ENCODE measurements around the gene MFAP3L. TPM values are rescaled to one million over a fixed set of nuclear protein-coding genes. Genes with fewer than 3 reads are reported as not detected.

The MFAP3L gene
- 0.27 and 0.32 TPM in 2 replicates for total RNA-seq

DNA sequence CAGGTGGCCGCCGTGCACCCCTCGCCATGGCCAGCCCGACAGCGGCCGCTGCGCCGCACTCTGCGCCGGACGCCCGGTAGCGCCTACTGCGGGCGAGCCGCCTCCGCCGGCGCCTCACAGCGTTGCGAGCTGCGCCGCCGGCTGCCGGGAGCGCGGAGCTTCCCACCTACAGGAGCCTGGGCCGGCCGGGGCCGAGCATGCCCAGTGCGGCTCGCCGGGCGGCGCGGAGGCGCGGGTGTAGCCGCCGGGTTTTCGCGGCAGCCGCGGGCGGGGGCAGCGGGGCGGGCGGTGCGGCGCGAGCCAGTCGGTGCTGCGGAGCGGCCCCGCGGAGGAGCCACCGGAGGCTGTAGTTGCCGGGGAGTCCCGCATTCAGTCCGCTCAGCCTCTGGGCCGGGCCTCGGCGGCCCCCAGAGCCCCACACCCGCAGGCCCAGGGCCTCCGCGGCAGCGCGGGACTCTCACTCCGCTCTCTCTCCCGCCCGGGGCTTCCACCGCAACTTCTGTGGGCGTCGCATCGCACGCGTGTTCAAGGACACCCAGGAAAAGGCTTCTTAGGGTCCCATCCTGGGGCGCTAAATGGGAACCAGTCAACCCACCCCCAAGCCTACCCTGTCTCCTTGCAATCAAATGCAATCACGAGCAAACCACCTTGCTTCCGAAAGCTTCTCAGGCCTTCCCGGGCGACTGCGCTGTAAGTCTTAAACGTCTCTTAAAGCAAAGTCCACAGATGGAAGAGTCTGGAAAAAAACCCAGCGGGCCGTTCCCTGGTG, at the start of gene MFAP3L:
Gene MFAP3L, minus strand, starts transcription at position 143 of the 769 bp plus-strand sequence. CDS start 20,518 bp downstream, outside the sequence.
- intact Hi-C loops (cut with micrococcal nuclease), result loop anchor here (1.0 to 5.0 kb wide), 9 partner anchors 40 to 1708 kb away; partner anchors contain the start of genes CBR4, CLCN3, DDX60 and NEK1

DNA sequence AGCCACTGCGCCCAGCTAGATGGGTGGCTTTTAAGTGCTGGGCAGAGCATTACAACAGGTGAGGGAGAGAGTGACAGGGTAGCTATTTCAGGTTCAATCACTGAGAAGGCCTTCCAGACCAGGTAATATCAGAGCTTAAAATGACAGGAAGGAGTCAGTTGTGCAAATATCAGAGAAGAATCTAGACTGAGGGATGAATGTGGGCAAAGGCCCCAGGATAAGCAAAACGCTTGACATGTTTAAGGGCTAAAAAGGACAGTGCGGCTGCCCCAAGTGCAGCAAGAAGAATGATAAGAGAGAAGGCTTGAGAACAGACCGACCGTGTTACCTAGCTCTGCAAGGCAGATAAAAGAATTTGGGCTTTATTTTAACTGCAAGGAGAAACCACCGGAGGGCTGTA, 45.0 kb upstream of the MFAP3L start:
- intact Hi-C loops (cut with micrococcal nuclease), result no loop called here

DNA sequence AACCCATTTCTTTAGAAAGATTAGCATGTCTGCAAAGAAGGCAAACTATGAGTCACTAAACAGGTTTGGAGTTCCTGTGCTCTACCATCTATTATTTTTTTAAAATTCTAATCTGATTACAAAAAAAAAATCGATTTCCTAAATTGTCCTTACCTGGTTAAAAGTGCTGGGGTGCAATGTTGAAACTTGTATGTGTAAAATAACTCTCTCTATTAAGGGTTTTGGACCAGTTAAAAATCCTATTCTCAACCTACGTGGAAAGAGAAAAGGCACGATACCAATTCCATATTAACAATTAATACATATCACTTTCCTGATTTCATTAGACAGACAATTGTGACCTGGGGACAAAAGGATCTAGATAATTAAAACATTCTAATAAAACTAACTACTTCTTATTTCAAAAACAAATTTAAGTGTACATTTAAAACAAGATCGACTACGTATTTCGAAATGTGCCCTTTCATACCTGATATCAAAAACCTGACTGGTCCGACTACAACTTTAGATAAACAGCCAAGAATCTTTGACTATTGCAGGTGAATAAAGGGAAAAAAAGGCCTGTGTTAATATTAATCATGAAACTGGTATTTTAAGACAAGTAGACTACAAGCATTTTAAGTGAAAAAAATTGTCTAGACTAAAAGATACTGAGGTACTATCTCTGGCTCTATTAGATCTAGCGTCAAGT, 42.4 kb upstream of the MFAP3L start:
- intact Hi-C loops (cut with micrococcal nuclease), result no loop called here

DNA sequence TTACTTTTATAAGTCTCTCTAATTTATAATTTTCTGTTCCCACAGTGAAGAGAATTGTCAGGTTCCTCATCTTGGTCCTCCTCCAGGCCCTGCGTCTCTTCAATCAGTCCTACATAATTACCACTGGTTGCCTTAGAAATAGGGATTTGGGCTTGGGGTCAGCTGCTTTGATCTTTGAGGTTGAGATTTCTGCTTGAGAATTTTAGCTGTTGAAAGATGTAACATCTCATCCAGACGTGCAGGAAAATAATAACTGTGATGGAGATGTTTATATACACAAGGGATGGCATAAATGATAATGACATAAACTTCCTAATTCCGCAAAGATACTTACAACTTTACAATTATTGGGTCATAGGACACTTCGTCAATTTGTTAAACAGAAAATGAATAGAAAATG, 33.2 kb upstream of the MFAP3L start:
- intact Hi-C loops (cut with micrococcal nuclease), result no loop called here

DNA sequence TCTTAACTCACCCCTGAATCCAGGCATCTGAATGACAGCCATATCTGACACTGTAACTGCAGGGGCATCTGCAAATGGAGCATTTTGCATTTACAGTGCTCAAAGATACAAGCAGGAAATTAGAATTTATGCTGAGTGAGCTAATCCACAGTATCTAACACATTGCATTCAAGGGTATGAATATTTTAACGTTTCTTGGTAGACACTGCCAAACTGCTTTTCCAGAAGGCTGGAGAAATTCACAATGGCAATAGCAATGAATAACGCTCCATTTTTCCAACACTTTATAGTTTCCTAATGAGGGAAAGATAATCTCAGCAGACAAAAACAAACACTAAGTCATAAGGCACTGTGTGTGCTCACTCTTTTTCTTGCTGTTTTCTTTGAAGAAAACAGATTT, 32.6 kb upstream of the MFAP3L start:
- intact Hi-C loops (cut with micrococcal nuclease), result no loop called here

DNA sequence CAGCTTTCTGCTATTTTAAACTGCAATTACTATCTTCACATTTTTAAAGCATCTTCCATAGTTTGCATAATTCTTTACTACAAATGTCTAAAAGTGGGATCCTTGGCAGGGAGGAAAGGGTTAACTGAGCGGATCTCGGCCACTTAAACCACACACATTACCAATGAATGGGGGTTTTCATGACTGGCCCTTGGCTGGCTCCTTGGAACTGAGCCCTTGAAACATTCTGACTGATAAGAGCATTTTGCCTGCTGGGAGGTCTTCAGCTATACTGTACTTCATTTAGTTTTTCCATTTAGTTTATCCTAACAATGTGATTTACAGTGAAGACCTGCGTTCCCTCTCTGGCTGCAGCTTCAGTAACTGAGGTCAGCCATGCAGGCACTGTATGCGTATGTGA, 31.7 kb upstream of the MFAP3L start:
- intact Hi-C loops (cut with micrococcal nuclease), result no loop called here

DNA sequence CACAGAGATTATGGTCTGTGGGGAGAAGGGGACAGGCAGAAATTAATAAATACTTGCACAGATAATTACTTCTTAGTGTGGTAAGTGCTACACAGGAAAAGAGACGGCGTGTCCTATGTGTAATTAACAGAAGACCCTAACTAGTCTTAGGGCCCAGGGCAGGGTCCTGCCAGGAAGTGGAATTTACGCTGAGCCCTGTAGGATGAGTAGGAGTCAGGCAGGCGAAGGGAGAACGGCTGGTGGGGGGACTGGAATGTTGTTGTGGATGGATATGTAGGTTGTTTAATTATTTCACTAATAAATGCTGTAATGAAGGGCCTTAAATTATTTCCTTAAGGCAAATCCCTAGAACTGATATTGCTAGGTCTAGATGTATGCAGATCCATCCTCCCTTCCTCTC, 26.7 kb upstream of the MFAP3L start:
- intact Hi-C loops (cut with micrococcal nuclease), result no loop called here

DNA sequence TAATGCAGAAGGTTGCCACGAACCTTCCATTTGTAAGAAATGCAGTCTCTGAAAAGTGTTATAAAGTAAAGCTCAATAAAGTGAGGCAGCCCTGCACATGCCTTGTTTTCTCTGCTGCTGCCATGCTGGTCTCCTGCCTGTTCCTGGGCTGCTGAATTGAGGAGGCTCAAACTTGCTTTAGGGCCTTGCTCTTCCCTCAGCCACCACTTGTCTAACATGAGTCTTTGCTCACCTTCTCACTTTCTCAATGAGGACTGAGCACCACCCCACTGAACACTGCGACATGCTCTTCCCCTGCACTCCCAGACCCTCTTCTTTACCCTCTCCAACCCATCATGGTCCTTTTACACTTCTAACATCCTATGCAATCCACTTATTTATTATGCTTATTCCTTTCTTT, 25.2 kb upstream of the MFAP3L start:
- intact Hi-C loops (cut with micrococcal nuclease), result no loop called here

DNA sequence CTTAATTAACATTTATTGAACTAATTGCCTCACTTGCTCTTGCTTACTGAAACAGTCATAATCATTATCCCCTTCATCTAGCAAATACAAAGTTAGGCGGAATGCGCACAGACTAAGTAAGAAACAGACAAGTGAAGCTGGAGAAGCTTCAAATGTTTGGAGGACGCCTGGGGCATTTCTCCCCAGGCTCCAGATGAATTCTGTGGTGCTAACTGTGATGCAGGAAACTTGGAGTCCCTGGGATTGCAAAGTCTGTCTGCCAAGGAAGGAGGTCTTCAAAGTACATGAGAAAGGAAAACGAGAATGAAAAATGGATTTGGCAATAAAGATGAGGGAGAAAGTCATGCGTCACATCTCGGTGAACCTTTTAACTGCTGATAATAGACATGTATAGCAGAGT, 23.6 kb upstream of the MFAP3L start:
- intact Hi-C loops (cut with micrococcal nuclease), result loop anchor here (5.0 kb wide), 2 partner anchors 482 to 1127 kb away; no protein-coding TSS in a partner anchor

DNA sequence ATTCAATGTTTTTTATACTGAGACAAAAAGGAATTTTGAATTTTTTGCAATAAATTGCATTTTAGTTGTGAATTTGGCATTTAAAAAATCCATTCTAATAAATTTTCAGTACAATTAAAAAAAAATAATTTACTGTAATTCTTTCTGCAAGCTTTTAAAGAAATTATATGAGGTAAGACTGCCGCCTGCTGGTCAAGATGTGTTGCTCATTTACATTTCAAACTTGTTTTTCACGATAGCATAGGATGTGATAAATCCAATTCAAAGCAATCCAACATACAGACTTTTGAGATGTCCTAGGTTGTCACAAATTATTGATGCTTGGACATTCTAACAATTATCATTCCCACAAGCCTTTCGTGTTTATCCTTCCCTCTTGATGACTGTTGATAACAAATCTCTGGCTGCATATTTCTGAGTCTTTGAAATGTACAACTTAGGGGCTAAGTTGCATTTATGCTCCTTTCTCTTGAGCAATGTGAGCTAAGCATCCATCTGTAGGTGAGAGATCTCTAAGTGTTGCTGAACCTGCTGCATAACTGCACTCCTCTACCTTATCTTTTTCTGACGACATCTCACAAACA, 21.7 kb upstream of the MFAP3L start:
- intact Hi-C loops (cut with micrococcal nuclease), result loop anchor here (1.0 to 5.0 kb wide), 5 partner anchors 23 to 1126 kb away; no protein-coding TSS in a partner anchor

DNA sequence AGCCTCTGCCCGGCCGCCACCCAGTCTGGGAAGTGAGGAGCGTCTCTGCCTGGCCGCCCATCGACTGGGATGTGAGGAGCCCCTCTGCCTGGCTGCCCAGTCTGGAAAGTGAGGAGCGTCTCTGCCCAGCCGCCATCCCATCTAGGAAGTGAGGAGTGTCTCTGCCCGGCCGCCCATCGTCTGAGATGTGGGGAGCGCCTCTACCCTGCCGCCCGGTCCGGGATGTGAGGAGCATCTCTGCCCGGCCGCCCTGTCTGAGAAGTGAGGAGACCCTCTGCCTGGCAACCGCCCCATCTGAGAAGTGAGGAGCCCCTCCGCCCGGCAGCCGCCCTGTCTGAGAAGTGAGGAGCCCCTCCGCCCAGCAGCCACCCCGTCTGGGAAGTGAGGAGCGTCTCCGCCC, 20.0 kb upstream of the MFAP3L start:
- intact Hi-C loops (cut with micrococcal nuclease), result loop anchor here (2.0 to 5.0 kb wide), 3 partner anchors 21 to 1124 kb away; no protein-coding TSS in a partner anchor

DNA sequence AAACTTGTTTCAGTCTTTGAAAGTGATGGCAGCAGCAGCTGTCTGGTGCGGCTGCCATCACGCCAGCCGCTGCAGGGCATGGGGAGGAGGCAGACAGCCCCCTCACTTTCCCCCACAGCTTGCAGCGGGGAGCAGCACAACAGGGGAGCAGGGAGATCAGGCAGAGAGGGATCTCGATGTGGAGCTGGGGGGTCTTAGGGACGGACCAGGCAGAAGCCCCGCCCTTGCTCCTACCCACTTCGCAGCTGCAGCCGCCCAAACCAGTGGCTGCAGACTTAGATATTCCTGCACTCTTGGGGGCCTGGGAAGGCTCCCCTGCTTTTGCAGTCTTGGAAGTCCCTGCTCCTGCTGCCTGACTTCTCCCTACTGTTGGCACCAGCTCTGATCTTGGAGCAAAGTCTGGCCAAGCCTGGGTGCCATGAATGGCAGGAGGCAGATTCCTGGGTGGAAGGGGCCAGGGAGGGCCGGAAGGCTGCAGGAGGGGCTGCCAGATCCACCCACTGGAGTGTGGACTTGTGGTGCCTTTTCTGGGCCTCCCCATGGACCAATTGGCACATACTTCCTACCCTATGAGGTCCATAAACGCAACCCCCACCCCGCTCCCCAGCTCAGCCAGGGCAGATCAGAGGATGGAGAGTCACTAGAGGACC, 14.0 kb upstream of the MFAP3L start:
- intact Hi-C loops (cut with micrococcal nuclease), result no loop called here

DNA sequence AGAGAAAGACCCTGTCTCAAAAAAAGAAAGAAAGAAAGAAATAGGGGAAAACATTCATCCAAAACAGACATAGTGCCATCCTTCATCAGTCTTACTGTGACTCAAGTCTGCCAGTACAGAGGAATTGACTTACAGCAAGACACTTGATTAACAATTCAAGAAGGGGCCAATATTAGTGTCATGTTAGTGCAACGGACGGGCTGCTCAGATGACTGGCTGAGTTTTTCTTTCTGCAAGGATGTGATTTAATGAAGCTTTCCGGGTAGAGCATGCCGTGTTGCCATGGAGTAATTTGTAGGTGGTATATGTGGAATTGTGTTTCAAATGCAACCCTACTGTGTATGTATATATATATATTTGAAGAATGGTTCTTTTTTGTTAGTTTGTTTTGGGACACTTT, 12.6 kb upstream of the MFAP3L start:
- intact Hi-C loops (cut with micrococcal nuclease), result no loop called here

DNA sequence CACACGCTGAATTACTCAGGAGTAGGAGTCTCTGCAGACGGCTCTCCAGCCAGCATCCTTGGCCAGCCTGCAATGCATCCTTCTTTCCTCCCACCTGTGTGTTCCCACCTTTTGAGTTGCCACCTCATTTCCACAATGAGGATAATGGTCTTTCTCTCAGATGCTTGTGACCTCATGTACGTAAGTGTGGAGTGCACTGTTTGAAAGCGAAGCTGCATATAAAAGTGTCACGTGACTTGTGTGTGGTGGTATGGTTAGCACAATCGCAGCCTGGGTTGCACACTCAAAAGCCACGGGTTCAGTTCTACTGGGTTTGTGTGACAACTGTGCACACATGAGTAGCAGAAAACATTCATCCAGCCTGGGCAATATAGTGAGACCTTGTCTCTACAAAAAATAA, 12.0 kb upstream of the MFAP3L start:
- intact Hi-C loops (cut with micrococcal nuclease), result no loop called here

DNA sequence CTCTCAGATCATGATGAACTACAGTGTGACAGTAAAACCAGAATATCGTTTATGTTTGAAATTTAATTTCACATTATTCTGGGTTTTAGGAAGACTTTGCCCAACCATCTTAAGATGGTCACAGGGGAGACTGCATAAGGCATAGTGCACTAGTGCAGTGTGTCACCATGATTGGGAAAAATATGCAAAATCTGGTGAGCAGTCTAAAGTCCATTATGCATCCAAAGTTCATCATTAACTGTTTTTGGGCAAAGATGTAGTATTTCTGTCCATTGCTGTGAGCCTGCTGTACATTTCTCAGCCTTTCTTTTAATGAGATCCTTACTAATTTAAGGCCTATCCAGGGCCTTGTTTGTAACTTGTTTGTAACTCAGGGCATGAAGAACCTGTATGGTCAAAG, 11.3 kb upstream of the MFAP3L start:
- intact Hi-C loops (cut with micrococcal nuclease), result no loop called here

DNA sequence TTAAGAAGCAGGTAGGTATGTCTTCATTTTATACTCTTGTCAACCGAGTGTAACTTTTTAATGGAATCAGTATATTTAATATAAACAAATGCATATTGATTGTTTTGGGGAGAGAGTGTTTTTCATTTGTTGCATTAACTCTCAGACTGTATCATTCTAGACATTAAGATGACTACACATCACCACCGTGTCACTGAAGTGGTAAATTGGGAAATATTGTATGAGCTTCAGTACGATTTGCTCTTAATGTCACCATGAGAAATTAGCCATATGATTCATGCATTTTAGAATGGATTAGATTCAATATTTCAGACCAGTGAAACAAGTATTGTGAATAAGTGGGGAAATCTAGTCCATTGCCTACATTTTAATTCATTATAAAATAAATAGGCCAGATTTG, 9.7 kb upstream of the MFAP3L start:
- intact Hi-C loops (cut with micrococcal nuclease), result no loop called here

DNA sequence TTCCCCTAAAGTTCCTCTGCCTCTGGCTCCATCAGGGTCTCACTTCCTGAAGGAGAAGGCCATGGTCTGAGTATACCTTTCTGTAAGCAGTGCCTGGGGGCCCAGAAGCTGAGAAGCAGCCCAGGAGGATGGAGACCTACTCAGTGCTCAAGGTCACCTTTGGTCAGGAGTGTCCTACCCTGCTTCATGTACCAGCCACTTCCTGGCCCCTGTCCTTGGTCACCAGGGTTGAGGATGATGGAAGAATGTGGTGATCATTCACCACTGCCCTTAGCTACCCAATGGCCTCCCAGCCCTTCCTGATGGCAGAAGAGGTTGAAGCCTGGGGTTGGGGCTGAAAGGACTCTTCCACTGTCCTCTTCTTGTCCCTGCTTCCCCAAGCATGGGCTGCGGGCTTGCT, 9.0 kb upstream of the MFAP3L start:
- intact Hi-C loops (cut with micrococcal nuclease), result no loop called here

DNA sequence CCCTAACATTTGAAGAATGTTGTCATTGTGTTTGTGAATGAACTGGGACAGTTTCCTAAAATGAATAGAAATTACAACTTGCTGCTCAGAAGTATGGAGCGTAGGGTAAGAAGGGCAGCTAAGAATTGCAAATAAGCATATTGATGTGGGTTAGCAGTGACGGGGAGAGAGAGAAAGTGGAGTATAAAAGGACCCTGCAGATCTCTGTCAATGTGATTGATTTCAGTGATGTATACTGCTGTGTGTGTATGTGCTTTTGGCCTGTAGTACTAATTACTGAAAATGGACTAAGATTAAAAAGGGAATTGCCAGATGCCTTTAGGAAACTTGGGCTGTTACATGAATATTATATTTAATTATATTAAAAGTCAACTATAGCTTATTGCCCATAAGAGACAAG, 7.8 kb upstream of the MFAP3L start:
- intact Hi-C loops (cut with micrococcal nuclease), result no loop called here

DNA sequence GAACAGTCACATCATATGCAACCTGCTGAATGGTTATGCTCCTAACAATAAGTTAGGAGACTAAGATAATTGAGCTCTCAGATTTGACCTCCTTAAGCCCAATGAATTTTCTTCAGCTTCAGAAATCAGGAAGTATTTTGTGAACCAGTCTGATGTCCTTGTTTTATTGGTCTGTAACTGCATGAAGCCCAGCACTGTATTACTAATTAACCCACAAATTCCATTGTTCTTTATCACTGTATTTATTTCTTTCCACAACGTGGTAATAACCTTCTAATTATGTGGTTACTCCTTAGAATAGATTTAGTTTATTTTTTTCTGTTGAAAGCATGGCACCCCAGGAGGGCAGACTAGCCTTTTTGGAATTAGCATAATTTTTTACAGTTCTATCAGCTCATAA, 3.9 kb upstream of the MFAP3L start:
- intact Hi-C loops (cut with micrococcal nuclease), result no loop called here

DNA sequence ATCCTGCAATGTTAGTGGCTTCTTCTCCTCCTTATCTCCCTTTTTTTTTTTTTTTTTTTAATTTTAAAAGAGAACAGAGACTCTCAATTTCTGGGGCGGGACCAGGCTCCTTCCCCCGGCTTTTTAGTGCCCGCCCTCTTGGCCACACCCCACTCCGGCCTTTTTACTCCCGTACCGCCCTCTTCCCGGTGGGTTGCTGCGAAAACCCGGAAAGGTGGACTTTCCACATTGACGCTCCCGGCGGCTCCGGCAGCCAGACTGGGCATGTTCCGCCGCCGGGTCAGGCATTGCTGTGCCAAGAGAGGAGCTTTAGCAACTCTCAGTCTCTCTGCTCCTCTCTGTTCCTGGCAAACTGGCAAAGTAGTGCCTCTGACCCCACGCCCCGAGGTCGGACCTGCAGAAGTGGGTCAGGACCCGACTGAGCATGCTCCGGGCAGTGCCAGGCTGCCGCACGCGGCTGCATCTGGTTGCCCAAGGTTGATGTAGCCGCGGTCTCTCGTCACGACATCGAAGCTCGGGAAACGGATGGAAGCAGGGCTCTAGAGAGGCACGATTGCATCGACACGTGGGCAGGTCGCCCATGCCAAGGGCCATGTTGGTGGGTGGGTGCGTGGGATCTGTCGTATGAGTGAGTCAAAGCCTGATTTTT, 1.1 kb upstream of the MFAP3L start:
- intact Hi-C loops (cut with micrococcal nuclease), result loop anchor here (1.0 to 5.0 kb wide), 5 partner anchors 41 to 1709 kb away; partner anchors contain the start of genes CLCN3 and DDX60
